ENCODE data around the gene SLC39A9. TPM values are rescaled to one million over a fixed set of nuclear protein-coding genes. Genes with fewer than 3 reads are reported as not detected.
"Not testable (repeated sequence)": the region's sequence is repeated elsewhere in the genome, so short reads cannot be mapped to it uniquely, and the experiment has no call there.

SLC39A9 gene
- total RNA-seq, 1 donor from 2014 or later = 18.0 TPM

GRCh38 chr14:69404478-69404877, 6.0 kb downstream of the SLC39A9 start:
- ATAC-seq (no peak), DNase-seq (ENCODE audit: missing footprints) (no peak)
- intact Hi-C loops (cut with DNase I) = no loop called here

DNA sequence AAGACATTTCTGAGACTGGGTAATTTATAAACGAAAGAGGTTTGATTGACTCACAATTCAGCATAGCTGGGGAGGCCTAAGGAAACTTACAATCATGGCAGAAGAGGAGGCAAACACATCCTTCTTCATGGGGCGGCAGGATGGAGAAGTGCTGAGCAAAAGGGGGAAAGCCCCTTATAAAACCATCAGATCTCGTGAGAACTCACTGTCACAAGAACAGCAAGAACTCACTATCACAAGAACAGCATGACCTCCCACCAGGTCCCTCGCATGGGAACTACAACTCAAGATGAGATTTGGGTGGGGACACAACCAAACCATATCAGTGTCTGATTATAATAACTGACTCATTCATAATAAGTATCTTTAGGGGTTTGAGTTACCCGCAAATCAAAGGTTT, 6.4 kb downstream of the SLC39A9 start:
- ATAC-seq (no peak), DNase-seq (ENCODE audit: missing footprints) (no peak)
- intact Hi-C loops (cut with DNase I) = no loop called here

GRCh38 chr14:69405762-69406161, 7.3 kb downstream of the SLC39A9 start:
- intact Hi-C loops (cut with DNase I) = no loop called here
- ATAC-seq = no peak
- no peak for DNase-seq (ENCODE audit: missing footprints)

GRCh38 chr14:69408331-69408960, 10.0 kb downstream of the SLC39A9 start:
- intact Hi-C loops (cut with DNase I) = no loop called here
- no peak for ATAC-seq
- DNase-seq (ENCODE audit: missing footprints) = no peak

DNA sequence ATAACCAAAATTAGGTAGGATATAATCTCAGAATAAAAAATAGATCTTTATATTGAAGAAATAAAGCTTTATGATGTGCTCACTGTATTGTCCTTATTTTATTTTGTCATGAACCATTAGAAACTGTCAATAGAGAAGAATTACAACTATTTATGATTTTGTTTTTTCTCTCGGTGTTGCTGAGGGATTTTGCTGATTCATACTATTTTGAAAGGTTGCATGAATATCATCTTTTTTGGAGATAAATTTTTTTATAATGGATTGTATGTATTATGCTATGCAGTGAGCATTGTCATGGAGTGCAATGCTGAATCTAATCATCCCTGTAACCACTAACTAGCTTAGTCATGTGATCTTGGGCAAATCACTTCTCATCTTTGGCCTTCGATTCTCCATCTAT, 15.0 kb downstream of the SLC39A9 start:
- intact Hi-C loops (cut with DNase I) = no loop called here
- no peak for ATAC-seq
- no peak for DNase-seq (ENCODE audit: missing footprints)

DNA sequence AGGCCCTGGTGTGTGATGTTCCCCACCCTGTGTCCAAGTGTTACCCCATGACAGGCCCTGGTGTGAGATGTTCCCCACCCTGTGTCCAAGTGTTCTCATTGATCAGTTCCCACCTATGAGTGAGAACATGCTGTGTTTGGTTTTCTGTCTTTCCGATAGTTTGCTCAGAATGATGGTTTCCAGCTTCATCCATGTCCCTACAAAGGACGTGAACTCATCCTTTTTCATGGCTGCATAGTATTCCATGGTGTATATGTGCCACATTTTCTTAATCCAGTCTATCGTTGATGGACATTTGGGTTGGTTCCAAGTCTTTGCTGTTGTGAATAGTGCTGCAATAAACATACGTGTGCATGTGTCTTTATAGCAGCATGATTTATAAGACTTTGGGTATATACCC, 17.6 kb downstream of the SLC39A9 start:
- DNase-seq (ENCODE audit: missing footprints); ATAC-seq; intact Hi-C loops (cut with DNase I): not testable (repeated sequence)

DNA sequence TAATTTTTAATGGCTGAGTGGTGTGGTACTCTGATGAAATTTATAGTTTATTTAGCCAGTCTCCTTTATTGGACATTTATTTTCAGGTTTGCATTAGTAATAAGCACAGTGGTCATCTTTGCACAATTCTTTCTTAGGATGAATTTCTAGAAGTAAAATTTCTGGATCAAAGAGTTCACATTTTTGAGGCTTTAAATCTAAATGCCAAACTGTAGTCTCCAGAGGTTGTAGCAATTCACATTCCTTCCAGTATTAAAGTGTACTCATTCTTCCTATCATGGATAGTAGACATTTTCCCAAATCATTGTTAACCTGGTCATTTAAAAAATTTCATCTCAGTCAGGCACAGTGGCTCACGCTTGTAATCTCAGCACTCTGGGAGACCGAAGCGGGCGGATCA, 24.8 kb downstream of the SLC39A9 start:
- ATAC-seq = no peak
- no peak for DNase-seq (ENCODE audit: missing footprints)
- intact Hi-C loops (cut with DNase I) = no loop called here

GRCh38 chr14:69424149-69424923, 25.8 kb downstream of the SLC39A9 start:
- intact Hi-C loops (cut with DNase I) = no loop called here
- ATAC-seq (no peak), DNase-seq (ENCODE audit: missing footprints) (no peak)

DNA sequence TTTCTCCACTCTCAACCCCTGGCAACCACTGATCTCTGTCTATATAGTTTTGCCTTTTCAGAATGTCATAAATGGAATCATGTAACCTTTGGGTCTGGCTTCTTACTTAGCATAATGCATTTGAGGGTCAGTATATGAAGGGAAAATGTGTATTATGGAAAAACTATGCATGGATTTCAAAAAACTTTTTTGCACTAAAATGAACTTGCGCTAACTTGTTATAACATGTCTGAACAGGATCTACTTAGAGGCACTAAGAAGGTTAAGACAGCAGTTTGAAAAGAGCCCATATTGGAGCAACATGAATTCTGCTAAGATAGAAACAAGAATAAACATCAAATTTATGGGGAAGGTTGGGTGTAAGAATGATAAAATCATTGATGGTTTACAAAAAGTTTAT, 29.1 kb downstream of the SLC39A9 start:
- no peak for ATAC-seq
- intact Hi-C loops (cut with DNase I) = no loop called here

DNA sequence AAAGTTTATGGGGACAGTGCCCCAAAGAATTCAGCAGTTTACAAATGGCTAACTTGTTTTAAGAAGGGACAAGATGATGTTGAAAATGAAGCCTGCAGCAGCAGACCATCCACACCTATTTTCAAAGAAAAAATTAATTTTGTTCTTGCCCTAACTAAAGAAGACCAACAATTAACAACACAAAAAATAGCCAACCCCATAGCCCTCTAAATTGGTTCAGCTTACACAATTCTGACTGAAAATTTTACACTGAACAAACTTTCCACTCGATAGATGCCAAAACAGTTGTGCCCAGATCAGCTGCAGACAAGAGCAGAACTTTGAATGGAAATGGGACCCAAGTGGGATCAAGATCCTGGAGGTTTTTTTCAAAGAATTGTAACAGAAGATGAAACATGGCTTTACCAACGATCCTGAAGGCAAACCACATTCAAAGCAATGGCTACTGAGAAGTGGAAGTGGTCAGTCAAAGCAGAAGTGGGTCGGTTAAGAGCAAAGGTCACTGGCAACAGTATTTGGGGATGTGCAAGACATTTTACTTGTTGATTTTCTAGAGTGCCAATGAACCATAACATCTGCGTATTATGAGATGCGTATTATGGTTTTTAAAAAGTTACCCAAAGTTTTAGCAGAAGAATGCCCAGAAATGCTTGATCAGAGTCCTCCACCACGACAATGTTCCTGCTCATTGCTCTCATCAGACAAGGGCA, 30.0 kb downstream of the SLC39A9 start:
- DNase-seq (ENCODE audit: missing footprints) = no peak
- intact Hi-C loops (cut with DNase I) = no loop called here
- no peak for ATAC-seq

More for the DNA sequence above, 29.1 kb downstream of the SLC39A9 start:
- DNase-seq (ENCODE audit: missing footprints) = no peak

DNA sequence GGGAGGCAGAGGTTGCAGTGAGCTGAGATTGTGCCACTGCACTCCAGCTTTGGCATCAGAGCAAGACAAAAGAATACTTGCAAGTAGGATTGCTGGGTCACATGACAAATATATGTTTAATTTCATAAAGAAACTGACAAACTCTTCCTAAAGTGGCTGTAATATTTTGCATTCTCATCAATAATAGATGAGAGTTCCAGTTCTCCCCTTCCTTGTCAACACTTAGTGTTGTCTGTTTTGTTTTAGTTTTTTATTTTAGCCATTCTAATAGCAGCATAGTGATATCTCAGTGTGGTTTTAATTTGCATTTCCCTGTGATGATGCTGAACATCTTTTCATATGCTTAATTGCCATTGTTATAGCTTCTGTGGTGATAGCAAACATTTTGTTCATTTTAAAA, 31.2 kb downstream of the SLC39A9 start:
- intact Hi-C loops (cut with DNase I) = no loop called here
- DNase-seq (ENCODE audit: missing footprints) = no peak
- ATAC-seq = no peak

DNA sequence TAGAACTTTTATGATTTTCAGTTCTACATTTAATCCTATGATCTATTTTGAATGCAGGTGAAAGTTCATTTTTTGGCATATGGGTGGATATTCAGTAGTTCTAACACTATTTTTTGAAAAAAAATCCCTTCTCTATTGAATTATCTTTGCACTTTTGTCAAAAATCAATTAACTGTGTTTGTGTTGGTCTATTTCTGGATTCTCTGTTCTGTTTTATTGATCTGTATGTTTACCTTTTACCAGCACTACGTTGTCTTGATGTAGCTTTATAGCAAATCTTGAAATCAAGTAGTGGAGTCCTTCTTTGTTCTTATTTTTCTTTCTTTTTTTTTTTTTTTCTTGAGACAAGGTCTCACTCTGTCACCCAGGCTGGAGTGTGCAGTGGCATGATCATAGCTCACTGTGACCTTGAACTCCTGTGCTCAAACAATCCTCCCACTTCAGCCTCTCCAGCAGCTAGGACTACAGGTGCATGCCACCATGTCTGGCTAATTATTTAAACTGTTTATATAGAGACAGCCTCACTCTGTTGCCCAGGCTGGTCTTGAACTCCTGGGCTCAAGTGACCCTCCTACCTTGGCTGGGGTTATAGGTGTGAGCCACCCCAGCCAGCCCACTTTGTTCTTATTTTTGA, 31.9 kb downstream of the SLC39A9 start:
- intact Hi-C loops (cut with DNase I) = no loop called here
- DNase-seq (ENCODE audit: missing footprints) (no peak), ATAC-seq (no peak)

DNA sequence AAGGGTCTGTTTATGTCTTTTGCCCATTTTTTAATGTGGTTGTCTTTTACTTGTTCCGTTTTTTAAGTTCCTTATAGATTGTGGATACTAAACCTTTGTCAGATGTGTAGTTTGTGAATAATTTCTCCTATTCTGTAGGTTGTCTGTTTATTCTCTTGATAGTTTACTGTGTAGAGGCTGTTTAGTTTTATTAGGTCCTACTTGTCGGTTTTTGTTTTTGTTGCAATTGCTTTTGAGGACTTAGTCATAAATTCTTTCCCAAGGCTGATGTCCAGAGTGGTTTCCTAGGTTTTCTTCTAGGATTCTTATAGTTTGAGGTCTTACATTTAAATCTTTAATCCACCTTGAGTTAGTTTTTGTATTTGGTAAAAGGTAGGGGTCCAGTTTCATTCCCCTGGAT, 33.9 kb downstream of the SLC39A9 start:
- no peak for DNase-seq (ENCODE audit: missing footprints)
- intact Hi-C loops (cut with DNase I) = no loop called here

DNA sequence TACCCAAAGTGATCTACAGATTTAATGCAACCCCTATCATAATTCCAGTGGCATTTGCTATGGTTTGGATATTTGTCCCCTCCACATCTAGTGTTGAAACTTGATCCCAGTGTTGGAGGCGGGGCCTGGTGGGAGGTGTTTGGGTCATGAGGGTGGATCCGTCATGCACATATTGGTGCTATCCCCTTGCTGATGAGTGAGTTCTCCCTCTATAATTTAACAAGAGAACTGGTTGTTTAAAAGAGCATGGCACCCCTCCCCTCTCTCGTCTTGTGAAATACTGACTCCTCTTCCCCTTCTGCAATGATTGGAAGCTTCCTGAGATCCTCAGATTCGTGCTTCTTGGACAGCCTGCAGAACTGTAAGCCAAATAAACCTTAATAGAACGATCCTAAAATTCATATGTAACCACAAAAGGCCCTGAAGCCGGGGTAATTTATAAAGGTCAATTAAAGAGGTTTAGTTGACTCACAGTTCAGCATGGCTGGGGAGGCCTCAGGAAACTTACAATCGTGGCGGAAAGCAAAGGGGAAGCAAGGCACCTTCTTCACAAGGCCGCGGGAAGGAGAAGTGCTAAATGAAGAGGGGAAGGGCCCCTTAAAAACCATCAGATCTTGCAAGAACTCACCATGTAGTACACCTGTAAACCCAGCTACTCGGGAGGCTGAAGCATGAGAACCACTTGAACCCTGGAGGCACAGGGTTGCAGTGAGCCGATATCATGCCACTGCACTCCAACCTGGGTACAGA, 41.2 kb downstream of the SLC39A9 start:
- ATAC-seq (no peak), DNase-seq (ENCODE audit: missing footprints) (no peak)
- intact Hi-C loops (cut with DNase I) = no loop called here

More for the DNA sequence above, 33.9 kb downstream of the SLC39A9 start:
- ATAC-seq = no peak

- intact Hi-C loops (cut with DNase I) = no loop called here
- no peak for DNase-seq (ENCODE audit: missing footprints)
- ATAC-seq = no peak
Measured at GRCh38 chr14:69441948-69442347, 43.5 kb downstream of the SLC39A9 start.

DNA sequence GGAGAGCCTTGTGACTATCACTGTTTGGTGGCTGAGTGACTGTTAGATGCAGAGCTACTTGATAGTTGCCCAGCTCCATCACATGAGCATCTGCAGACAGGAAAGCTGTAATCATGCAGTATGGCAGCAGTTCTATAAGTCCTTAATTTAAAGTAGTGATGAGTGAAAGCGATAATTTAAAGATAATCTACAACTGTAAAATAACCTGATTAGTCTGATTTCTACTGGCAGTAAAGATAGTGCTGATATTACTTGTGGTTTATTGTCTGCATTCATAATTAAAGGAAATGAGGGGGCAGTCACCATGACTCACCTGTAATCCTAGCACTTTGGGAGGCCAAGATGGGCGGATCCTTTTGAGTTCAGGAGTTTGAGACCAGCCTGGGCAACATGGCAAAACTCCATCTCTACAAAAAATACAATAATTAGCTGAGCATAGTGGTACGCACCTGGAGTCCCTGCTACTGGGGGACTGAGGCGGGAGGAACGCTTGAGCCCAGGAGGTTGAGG, 44.9 kb downstream of the SLC39A9 start:
- no peak for ATAC-seq
- no peak for DNase-seq (ENCODE audit: missing footprints)
- intact Hi-C loops (cut with DNase I) = no loop called here

GRCh38 chr14:69449216-69449615, 50.7 kb downstream of the SLC39A9 start:
- intact Hi-C loops (cut with DNase I) = no loop called here
- ATAC-seq (no peak), DNase-seq (ENCODE audit: missing footprints) (no peak)

DNA sequence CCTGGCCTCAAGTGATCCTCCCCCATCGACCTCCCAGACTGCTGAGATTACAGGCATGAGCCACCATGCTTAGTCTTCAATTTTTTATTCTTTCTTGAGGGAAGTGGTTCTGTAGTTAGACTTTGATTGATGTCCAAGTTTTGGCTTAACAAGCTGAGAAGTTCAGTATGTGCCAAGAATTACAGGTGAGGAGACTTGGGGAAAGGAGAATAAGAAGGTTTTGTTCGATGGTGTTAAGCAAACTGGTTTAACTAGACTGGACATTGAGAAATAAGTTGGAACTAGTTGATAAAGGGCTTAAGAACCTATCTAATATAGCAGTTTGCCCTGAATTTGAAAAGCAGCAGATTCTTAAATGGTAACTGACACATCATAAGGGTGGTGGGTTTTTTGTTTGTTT, 53.4 kb downstream of the SLC39A9 start:
- DNase-seq (ENCODE audit: missing footprints) = no peak
- intact Hi-C loops (cut with DNase I) = no loop called here
- no peak for ATAC-seq

DNA sequence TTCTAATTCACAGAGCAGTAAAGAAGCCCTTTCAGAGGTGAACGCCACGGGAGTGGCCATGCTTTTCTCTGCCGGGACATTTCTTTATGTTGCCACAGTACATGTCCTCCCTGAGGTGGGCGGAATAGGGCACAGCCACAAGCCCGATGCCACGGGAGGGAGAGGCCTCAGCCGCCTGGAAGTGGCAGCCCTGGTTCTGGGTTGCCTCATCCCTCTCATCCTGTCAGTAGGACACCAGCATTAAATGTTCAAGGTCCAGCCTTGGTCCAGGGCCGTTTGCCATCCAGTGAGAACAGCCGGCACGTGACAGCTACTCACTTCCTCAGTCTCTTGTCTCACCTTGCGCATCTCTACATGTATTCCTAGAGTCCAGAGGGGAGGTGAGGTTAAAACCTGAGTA, 59.9 kb downstream of the SLC39A9 start:
- ATAC-seq (no peak), DNase-seq (ENCODE audit: missing footprints) (no peak)
- intact Hi-C loops (cut with DNase I) = no loop called here
